ENCODE data around the gene NEMP2.

The NEMP2 gene

DNA sequence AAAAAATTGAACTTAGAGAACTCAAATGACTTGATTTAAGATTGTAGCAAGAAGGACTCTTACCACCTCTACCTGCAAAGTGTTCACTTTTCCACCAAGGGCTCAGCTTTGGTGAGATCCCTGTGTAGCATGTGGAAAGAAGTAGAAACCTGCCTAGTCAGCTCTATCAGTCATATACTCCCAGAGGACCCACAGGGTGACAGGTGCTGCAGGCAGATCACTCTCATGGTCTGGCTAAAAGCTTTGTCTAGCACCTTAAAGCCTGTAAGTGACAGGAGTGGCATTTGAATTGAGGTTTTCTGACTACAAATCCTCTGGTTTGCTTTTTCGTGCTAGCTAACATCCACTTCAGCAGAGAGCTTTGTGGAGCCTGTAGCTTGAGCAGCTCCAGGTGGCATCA, 18.7 kb upstream of the NEMP2 start:
- DNase-seq (ENCODE audit: low spot score), result no peak
- TF ChIP-seq CTCF (IDR thresholded peaks at IDR 0.05; ENCODE audit: extremely low read depth, missing control alignments), result no peak

DNA sequence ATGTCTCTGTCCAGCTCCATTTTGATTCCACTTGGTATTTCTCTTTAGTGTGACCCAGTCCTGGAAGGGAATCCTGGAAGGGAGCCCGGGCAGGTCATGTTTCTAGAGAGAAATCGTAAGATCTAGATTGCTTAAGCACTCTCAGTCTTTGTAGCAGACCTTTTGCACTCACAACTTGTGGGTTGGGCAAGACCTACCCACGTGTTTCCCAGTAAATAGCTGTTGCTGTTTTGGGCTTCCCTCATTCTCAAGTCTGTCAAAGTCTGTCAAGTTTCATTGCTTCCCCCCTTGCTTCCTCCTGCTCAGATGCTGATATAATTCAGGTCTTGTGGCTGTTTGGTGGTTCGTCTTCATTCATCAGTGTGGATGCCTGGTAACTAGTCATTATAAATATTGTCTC, 17.4 kb upstream of the NEMP2 start:
- peak; percentile 29 for DNase-seq (ENCODE audit: low spot score)
- no peak for TF ChIP-seq CTCF (IDR thresholded peaks at IDR 0.05; ENCODE audit: extremely low read depth, missing control alignments)

DNA sequence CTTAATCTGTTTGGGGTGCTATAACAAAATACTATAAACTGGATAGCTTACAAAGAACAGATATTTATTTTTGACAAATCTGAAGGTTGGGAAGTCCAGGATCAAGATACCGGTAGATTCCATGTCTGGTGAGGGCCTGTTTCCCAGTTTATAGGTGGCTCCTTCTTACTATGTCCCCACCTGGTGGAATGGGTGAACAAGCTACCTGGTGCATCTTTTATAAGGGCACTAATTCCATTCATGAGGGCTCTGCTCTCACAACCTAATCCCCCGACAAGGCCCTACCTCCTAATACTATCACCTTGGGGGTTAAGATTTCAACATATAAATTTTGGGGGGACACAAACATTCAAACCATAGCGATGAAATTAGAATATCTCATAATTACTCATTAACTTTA, 15.6 kb upstream of the NEMP2 start:
- TF ChIP-seq CTCF (IDR thresholded peaks at IDR 0.05; ENCODE audit: extremely low read depth, missing control alignments), result no peak
- DNase-seq (ENCODE audit: low spot score), result no peak

GRCh38 chr2:190547886-190548285, 13.4 kb upstream of the NEMP2 start:
- TF ChIP-seq CTCF (IDR thresholded peaks at IDR 0.05; ENCODE audit: extremely low read depth, missing control alignments), result no peak
- DNase-seq (ENCODE audit: low spot score), result no peak

- TF ChIP-seq CTCF (IDR thresholded peaks at IDR 0.05; ENCODE audit: extremely low read depth, missing control alignments), result no peak
- no peak for DNase-seq (ENCODE audit: low spot score)
Measured at GRCh38 chr2:190546734-190547133, 12.2 kb upstream of the NEMP2 start.

GRCh38 chr2:190545555-190546385, 11.2 kb upstream of the NEMP2 start:
- DNase-seq (ENCODE audit: low spot score), result no peak
- TF ChIP-seq CTCF (IDR thresholded peaks at IDR 0.05; ENCODE audit: extremely low read depth, missing control alignments), result no peak

- DNase-seq (ENCODE audit: low spot score), result no peak
- no peak for TF ChIP-seq CTCF (IDR thresholded peaks at IDR 0.05; ENCODE audit: extremely low read depth, missing control alignments)
Measured at GRCh38 chr2:190545093-190545492, 10.6 kb upstream of the NEMP2 start.

Data from GM20000 (cell line).